Upper lobe of right lung (tissue), 1 donor: ENCODE measurements around the gene CLSTN2. TPM values are rescaled to one million over a fixed set of nuclear protein-coding genes. Genes with fewer than 3 reads are reported as not detected.

ENCODE experiments used
- ATAC-seq: fragments of 200-7000 bp; cut with Tn5 transposase; one replicate; pipeline ENCODE4 v1.9.1; 2020; ENCODE audit warnings: mild to moderate bottlenecking, moderate library complexity
- DNase-seq: peaks from one replicate; pipeline ENCODE4 v3.0.0-alpha.2; 2020
- H3K27ac ChIP-seq: fragments of 200-600 bp; one replicate; pipeline ENCODE4 v1.8.0; 2022
- H3K27me3 ChIP-seq: fragments of 200-600 bp; one replicate; pipeline ENCODE4 v1.8.0; 2022; ENCODE audit warnings: mild to moderate bottlenecking
- H3K36me3 ChIP-seq: fragments of 200-600 bp; one replicate; pipeline ENCODE4 v1.8.0; 2022
- H3K4me1 ChIP-seq: fragments of 200-600 bp; one replicate; pipeline ENCODE4 v1.8.0; 2022
- H3K4me3 ChIP-seq: fragments of 200-600 bp; one replicate; pipeline ENCODE4 v1.8.0; 2022; ENCODE audit warnings: mild to moderate bottlenecking
- H3K9me3 ChIP-seq: fragments of 200-600 bp; one replicate; pipeline ENCODE4 v1.8.0; 2022
- CTCF ChIP-seq: fragments of 200-600 bp; IDR thresholded peaks from one replicate; pipeline ENCODE4 v1.8.0; 2022; ENCODE audit warnings: antibody characterized with exemption
- intact Hi-C: fragments of 100-400 bp; cut with DNase I; formaldehyde crosslinking; loops from one replicate; pipeline ENCODE4 v1.11.0; 2022
- total RNA-seq: library from RNA; stranded (reverse); fragmentation: NEBNext Ultra II Directional; extraction: Animal tissue kit (Norgen Biotek cat#: 25700); gene quantifications from one replicate; pipeline ENCODE4 v1.2.1, GENCODE V29; 2021
- donor health status: DM: no; HTN: yes; CAD: no; lungs with severe emphysema.

CLSTN2 gene
- total RNA-seq, 1 donor from 2014 or later, result 3.0 TPM

GRCh38 chr3:140151321-140151720, 216.3 kb downstream of the CLSTN2 start:
- Histone ChIP-seq H3K27ac (no peak overlapping the region), H3K27me3 (no peaks in the 10 kb centered on the region), H3K9me3 (no peaks in the 10 kb centered on the region), H3K4me3 (no peak overlapping the region), H3K4me1 (no peaks in the 10 kb centered on the region), H3K36me3 (no peaks in the 10 kb centered on the region)
- ATAC-seq, result peak; percentile 27
- no peak for DNase-seq
- TF ChIP-seq CTCF, result no peak
- intact Hi-C loops, result no loop called here

- DNase-seq (no peak), ATAC-seq (peak; percentile 36)
- Histone ChIP-seq H3K36me3 (no peaks in the 10 kb centered on the region), H3K27me3 (no peaks in the 10 kb centered on the region), H3K9me3 (no peaks in the 10 kb centered on the region), H3K4me3 (no peak overlapping the region), H3K4me1 (no peaks in the 10 kb centered on the region), H3K27ac (no peak overlapping the region)
- TF ChIP-seq CTCF, result no peak
- intact Hi-C loops, result no loop called here
Measured at GRCh38 chr3:140152851-140153639, 218.1 kb downstream of the CLSTN2 start.

- intact Hi-C loops, result no loop called here
Measured at GRCh38 chr3:140153736-140154135, 218.8 kb downstream of the CLSTN2 start.

GRCh38 chr3:140157161-140157560, 222.2 kb downstream of the CLSTN2 start:
- Histone ChIP-seq H3K27me3 (no peaks in the 10 kb centered on the region), H3K4me3 (no peak overlapping the region), H3K9me3 (no peaks in the 10 kb centered on the region), H3K36me3 (no peaks in the 10 kb centered on the region), H3K4me1 (no peaks in the 10 kb centered on the region), H3K27ac (no peak overlapping the region)
- no peak for TF ChIP-seq CTCF
- intact Hi-C loops, result no loop called here
- DNase-seq, result no peak
- ATAC-seq, result no peak

More at GRCh38 chr3:140153736-140154135, 218.8 kb downstream of the CLSTN2 start:
- no peak overlapping the region for H3K4me3 ChIP-seq
- TF ChIP-seq CTCF, result no peak
- H3K36me3 ChIP-seq, result no peaks in the 10 kb centered on the region
- no peaks in the 10 kb centered on the region for H3K9me3 ChIP-seq
- DNase-seq, result no peak
- no peaks in the 10 kb centered on the region for H3K4me1 ChIP-seq
- ATAC-seq, result no peak
- H3K27me3 ChIP-seq, result no peaks in the 10 kb centered on the region
- H3K27ac ChIP-seq, result no peak overlapping the region

- DNase-seq, result no peak
- no peak for TF ChIP-seq CTCF
- no peak overlapping the region for H3K4me3 ChIP-seq
- ATAC-seq, result no peak
- no peaks in the 10 kb centered on the region for H3K4me1 ChIP-seq
- no peaks in the 10 kb centered on the region for H3K27me3 ChIP-seq
- no peaks in the 10 kb centered on the region for H3K9me3 ChIP-seq
- no peak overlapping the region for H3K27ac ChIP-seq
- no peaks in the 10 kb centered on the region for H3K36me3 ChIP-seq
- intact Hi-C loops, result no loop called here
Measured at GRCh38 chr3:140159646-140160045, 224.7 kb downstream of the CLSTN2 start.
